ENCODE results near the gene SLC26A2.
"Not testable (repeated sequence)": the region's sequence is repeated elsewhere in the genome, so short reads cannot be mapped to it uniquely, and the experiment has no call there.

GRCh38 chr5:149943177-149943949 lies 17.2 kb upstream of the SLC26A2 start:
- not testable (repeated sequence) for TF ChIP-seq CTCF (IDR thresholded peaks at IDR 0.05); EZH2 (IDR thresholded peaks at IDR 0.05; ENCODE audit: borderline replicate concordance, insufficient read depth, low read depth, low read length, poor library complexity, severe bottlenecking)

All from B cell (primary cell).